GM18519 (cell line): ENCODE measurements around the gene PUS10.
"Not testable (repeated sequence)": the region's sequence is repeated elsewhere in the genome, so short reads cannot be mapped to it uniquely, and the experiment has no call there.

ENCODE experiments used
- ATAC-seq: cut with Tn5 transposase; IDR thresholded peaks from one replicate; pipeline ENCODE4 v1.9.1; 2021; ENCODE audit warnings: mild to moderate bottlenecking, moderate library complexity; ENCODE audit not compliant: unreplicated experiment, low FRiP score

Gene PUS10

DNA sequence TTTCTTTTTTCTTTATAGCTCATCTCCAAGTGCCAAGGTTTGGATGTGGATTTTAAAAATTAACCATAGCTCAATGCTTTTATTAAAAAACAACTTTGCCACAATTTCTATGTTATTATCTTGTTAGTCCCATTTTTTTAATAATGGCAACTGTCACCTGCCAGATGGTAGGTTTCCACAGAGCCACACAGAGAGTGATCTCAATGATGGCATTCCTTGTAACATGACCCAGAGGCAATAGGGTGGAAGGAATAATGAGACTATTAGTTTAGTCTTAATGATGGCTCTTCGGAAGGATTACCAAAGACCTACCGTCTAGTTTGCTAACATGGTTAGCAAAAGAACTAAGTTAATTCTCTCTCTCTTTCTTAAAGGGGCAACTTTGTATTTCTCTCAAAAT lies 72.7 kb downstream of the PUS10 start:
- no peak for ATAC-seq

DNA sequence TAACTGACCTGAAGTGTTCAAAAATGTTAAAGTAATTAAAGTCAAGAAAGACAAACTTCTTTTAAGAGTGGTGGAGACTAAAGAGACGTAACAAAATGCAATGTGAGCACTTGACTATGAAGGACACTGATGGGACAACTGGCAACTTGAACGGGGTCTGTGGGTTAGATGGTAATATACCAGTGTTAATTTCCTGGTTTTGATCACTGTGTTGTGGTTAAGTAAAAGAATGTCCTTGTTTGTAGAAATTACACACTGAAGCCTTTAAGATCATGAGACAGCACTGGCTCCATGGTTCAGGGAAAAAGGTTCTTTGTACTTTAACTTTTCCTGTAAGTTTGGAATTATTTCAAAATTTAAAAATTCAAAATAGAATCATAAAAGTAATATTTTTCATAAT lies 78.4 kb downstream of the PUS10 start:
- no peak for ATAC-seq

DNA sequence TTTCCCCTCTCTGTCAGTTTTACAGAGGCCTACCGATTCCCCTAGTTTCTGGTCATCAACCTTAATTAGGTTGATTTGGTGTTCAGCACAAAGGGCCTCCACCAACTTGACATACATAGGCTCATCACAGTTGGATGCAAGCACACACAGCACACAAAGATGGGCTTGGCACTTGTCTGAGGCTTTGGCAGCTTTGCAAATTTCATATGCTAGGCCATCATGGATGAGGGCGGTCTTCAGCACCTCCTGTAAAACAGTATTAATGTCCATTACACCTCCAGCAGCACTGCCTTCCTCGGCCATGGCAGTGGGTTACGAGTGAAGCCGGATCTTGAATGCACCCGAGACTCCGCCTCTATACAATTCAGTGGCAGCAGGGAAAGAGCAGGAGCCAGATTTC lies 79.8 kb downstream of the PUS10 start:
- no peak for ATAC-seq

DNA sequence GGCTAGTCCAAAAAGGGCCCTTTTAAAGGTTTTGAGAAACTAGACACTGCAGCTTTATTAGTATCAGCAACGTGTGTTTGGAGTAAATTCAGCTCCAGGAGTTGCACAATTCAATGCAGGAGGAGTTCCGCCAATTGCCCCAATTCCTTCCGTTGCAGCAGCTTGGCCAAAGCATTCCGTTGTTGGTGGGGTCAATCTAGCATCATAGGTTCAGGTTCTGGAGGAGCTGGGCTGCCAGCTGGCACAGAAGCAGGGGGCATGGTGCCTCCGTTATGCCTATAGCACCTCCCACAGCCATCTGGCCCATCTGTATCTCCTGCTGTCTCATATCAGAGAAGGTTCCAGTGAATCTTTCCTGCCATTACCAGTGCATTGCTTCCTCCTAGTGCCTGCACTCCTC lies 81.3 kb downstream of the PUS10 start:
- no peak for ATAC-seq

DNA sequence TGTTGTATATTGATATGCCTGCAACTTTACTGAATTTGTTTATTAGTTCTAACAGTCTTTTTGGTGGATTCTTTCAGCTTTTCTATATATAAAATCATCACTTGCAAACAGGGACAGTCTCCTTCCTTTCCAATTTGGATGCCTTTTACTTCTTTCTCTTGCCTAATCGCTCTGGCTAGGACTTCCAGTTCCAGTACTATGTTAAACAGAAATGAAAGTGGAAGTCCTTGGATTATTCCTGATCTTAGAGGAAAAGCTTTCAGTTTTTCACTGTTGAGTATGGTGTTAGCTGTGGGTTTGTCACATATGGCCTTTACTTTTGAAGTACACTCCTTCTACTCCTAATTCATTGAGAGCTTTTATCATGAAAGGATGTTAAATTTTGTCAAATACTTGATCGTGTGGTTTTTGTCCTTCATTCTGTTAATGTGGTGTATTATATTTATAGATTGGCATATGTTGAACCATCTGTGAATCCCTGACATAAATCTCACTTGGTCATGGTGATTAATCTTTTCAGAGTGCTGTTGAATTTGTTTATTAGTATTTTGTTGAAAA lies 83.8 kb downstream of the PUS10 start:
- ATAC-seq: no peak

DNA sequence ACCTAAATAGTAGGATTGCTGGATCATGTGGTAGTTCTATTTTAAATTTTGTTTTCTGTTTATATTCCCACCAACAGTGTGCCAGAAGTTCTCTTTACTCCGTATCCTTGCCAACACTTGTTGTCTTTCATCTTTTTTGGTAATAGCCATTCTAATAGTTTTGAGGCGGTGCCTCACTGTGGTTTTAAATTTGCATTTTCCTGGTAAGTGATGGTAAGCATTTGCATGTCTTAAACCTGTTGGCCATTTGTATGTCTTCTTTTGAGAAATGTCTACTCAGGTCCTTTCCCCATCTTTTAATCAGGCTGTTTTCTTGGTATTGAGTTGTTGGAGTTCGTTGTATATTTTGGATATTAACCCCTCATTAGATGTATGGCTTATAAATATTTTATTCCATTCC lies 85.1 kb downstream of the PUS10 start:
- ATAC-seq: no peak

DNA sequence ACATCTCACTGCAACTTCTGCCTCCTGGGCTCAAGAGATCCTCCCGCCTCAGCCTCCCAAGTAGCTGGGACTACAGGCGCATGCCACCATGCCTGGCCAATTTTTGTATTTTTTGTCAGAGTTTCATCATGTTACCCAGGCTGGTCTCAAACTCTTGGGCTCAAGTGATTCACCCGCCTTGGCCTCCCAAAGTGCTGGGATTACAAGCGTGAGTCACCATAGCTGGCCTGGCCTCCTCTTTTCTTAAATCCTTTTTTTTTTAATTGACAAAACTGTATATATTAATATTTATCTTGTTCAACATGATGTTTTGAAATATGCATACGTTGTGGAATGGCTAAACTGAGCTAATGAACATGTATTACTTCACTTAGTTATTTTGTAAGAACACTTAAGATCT lies 86.0 kb downstream of the PUS10 start:
- not testable (repeated sequence) for ATAC-seq

DNA sequence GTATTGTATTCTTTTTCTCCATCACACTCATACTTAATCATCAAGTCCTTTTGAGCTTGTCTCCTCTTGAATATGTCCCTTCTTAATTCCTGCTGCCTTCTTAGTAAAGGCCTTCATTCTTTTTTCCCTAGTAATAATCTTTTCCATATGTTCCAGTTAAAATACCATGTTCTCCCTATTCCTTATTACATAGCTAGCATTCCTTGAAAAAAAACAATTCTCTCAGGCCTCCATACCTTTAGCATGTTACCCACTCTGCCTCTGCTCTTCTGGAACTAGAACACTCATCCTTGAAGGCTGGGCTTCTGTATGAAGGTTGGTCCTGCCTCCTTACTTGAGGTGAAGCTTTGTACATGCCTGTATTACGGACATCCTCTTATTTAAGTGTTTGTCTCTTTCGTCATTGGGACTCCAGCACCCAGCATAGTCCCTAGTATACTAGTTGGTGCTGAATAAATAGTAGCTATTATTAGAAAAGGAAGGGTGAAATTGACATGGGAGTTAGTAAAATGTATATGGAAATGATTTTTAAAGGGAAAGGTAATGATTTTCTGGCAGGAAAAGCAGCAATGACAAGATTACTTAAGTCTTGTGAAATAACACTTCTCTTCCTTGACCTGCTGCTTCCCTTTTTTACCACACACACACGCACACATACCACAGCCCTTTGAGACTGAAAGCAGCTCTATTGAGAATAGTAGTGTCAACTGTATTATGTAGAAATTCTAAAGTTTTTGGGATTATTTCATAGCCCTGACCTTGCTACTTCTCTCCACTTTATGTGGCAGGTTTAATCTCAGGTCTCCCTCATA lies 91.1 kb downstream of the PUS10 start:
- ATAC-seq: no peak

DNA sequence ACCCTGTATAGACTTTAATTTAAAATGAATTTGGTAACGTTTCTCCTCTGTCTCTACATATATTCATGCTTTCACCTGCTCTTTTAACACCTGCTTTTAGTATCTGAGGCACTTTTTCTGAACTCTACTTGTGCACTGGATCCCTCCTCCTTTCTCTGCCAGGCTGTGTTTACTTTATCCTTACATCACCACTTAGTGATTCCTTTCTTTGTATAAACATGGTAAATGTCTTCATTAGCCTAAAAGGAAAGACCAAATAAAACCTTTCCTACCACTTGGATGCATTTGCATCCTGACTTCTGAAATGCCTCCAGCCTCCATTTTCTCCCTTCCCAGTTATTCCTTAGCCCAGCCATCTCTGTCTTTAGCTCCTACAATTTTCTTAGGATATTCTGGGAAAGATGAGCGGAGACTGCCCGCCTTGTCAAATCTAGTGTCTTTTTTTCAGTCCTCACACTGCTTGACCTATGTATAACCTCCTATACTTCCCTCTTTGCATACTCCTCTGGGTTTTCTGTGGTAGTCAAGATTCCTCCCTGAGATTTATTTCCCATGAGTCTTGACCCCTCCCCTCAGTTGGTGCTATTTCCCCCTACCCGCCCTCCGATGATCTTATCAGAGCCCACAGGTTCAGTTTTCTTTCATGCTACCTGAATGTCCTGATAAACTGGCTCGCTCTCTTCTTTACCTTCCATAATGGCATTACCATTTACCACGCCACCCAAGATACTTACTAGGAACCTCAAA lies 91.9 kb downstream of the PUS10 start:
- no peak for ATAC-seq

DNA sequence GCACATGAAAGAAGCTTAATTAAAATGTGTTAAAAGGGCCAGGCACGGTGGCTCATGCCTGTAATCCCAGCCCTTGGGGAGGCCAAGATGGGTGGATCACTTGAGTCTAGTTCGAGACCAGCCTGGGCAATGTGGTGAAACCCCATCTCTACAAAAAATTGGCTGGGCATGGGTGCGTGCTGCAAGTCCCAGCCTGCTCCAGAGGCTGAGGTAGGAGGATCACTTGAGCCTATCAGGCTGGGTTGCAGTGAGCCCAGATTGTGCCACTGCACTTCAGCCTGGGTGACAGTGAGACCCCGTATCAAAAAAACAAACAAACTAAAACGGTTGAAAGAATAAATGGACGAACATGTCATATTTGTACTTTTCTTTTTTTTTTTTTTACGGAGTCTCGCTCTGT lies 110.7 kb downstream of the PUS10 start:
- no peak for ATAC-seq

DNA sequence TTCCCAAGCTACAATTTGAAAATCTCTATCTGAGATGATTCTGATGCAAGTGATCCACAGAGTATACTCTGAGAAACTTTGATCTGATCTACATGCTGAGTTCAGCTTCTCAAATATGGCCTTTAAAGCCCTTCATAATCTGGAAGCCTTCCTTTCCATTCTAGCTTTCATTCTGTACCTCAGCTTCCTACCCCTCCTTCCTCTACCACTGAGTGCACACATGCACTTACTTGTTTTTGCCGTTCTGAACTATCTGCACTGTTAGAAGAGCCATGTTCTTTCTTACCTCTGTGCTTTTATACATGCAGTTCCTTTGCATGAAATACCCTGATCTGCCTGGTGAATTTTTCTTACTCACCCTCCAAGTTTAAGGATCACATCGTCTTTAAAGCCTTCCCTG lies 111.7 kb downstream of the PUS10 start:
- no peak for ATAC-seq

DNA sequence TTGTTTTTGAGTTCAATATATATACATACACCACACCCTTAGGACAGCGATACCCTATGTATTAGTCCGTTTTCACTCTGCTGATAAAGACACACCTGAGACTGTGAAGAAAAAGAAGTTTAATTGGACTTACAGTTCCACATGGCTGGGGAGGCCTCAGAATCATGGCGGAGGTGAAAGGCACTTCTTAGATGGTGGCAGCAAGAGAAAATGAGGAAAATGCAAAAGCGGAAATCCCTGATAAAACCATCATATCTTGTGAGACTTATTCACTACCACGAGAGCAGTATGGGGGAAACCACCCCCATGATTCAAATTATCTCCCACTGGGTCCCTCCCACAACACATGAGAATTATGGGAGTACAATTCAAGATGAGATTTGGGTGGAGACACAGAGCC lies 112.2 kb downstream of the PUS10 start:
- ATAC-seq: not testable (repeated sequence)

DNA sequence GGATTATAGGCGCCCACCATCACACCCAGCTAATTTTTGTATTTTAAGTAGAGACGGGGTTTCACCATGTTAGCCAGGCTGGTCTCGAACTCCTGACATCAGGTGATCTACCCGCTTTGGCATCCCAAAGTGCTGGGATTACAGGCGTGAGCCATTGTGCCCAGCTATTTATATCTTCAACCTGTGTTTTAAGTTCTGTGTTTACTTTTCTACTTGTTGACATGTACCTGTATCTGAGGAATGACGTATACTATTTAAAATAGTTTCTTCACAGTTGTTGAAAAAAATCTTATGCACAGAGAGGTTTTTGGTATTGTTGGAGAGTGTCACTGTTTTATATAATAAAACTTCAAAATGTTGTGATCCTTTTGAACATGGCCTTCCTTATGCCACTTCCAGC lies 116.8 kb downstream of the PUS10 start:
- ATAC-seq: not testable (repeated sequence)

DNA sequence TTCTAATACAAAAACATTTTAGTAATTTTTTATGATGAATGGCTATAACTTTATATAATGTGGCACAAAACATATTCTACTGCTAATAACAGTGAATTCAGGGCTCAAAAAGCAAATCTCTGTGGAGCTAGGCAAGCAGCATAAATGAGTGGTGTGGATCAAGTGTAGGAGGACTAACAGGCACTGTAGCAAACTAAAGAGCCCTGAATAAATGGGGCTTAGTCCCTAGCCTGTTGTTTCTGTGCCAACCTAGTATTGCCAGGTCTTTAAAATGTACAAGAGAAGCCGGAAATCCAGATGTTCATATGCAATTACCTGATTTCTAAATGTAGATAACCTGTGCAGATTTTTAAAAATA lies 118.2 kb downstream of the PUS10 start:
- ATAC-seq: peak; percentile 25

DNA sequence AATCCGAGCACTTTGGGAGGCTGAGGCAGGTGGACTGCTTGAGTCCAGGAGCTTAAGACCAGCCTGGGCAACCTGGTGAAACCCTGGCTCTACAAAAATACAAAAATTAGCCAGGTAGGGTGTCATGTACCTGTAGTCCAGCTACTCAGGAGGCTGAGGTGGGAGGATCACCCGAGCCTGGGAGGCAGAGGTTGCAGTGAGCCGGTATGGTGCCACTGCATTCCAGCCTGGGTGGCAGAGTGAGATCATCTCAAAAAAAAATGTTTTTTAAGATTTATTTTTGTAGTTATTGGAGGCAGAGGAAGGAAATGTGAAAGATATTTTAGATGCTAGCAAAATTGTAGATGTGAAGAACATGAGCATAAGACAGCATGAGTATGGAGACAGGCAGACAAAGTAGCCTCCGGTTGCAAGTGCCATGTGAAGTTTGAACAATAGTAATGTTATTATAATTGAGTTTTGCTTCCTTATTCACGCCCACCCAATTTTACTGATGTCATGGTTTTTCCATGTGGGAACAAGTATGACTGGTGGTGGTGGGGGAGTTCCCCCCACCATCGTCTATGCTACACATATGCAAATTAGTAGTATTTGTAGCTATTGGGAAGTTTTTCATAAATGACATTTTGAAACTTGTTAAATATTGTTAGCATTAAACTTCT lies 118.7 kb downstream of the PUS10 start:
- ATAC-seq: peak; percentile 43

DNA sequence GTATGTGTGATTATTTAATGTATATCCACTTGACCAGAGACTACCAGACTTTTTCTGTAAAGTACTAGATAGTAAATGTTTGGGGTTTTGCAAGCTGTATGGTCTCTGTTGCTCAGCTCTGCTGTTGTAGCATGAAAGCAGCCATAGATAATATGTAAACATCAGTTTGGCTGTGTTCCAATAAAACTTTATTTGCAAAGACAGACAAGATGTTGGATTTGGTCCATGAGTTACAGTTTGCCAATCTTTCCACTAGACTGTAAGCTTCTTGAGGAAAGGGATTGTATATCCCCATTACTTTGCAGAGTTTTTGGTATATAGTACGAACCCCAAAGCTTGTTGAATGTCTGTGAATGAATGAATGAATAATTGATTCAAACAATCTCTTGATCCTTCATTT lies 119.5 kb downstream of the PUS10 start:
- no peak for ATAC-seq
